Neuron (in vitro differentiated cells): ENCODE data around the gene BAIAP3.
A peak's percentile ranks its signal among the peaks of the same experiment; 100 is the strongest.

Experiments
- H2AFZ ChIP-seq: one replicate; pipeline ENCODE4 v1.6.1; 2013; ENCODE audit warnings: low read depth, mild to moderate bottlenecking, inconsistent platforms, low read length, moderate library complexity
- H3K27me3 ChIP-seq: one replicate; pipeline ENCODE4 v1.6.1; 2013; ENCODE audit warnings: low read length; ENCODE audit not compliant: insufficient read depth
- H3K36me3 ChIP-seq: one replicate; pipeline ENCODE4 v1.6.1; 2013; ENCODE audit warnings: low read length; ENCODE audit not compliant: insufficient read depth
- H3K4me1 ChIP-seq: one replicate; pipeline ENCODE4 v1.6.1; 2013; ENCODE audit warnings: low read length; ENCODE audit not compliant: insufficient read depth
- H3K4me3 ChIP-seq: 2 replicates; pipeline ENCODE4 v1.5.1; 2013; ENCODE audit warnings: mild to moderate bottlenecking, low read length, moderate library complexity
- H3K9me3 ChIP-seq: one replicate; pipeline ENCODE4 v1.6.1; 2013; ENCODE audit warnings: low read length

BAIAP3 gene

DNA sequence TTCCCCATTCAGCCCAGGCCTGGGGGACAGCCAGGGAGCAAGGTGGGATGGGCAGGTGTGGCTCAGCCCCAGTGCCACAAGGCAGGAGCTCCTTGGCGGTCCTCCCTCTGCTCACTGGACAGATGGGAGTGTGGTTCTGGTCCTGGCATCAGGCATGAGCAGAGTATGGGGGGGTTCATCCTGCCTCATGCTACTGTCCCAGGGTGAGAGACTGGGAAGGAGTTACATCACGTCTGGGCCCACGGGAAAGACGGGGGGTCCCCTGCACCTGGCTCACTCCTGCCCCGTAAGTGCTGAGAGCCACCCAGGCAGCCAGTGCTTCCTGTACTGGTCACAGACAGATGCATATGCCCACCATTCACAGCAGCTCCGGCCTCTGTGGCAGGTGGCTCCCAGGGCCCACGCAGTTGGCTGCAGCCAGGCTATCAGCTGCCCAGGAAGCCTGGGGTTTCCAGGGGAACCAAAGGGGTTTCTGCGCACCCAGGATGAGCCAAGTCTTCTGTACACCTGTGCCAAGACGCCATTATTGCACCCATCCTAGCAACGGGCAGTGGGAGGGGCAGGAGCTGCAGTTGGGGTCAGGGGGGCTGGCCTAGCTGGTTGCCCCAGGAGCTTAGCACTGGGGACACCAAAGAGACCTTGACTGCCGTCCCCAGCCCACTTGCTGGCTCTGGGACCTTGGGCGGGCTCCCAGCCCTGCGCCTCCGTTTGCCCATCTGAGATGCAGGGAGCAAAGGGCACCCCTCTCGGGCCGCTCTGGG is 1.9 kb downstream of the BAIAP3 start:
- Histone ChIP-seq H2AFZ (no peak overlapping the region), H3K9me3 (no peaks in the 10 kb centered on the region), H3K27me3 (peaks cover 22% of the 10 kb centered on the region), H3K36me3 (no peaks in the 10 kb centered on the region), H3K4me3 (peak overlapping the region; percentile 20), H3K4me1 (peaks cover 54% of the 10 kb centered on the region)

DNA sequence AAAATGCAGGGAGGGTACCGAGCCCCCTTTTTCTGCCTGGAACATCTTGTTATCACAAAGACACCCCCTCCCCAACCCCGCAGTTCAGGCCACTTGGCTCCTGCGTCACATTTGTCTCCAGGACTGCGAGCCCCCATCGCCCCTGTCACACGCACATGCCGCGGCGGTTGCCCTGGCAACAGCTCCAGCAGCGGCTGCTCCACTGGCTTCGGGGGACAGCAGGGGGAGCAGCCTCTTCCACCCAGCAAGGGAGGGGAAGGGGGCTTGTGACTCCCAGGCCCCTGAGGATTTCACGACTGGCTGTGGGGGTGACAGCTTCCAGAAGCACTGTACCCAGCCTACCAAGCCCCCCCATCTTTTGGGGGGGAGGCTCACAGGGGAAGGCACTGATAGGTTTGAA is 2.6 kb downstream of the BAIAP3 start:
- no peak overlapping the region for H2AFZ ChIP-seq
- peaks cover under 1% of the 10 kb centered on the region for H3K36me3 ChIP-seq
- H3K27me3 ChIP-seq = peaks cover 22% of the 10 kb centered on the region
- H3K4me1 ChIP-seq = peaks cover 54% of the 10 kb centered on the region
- H3K9me3 ChIP-seq = no peaks in the 10 kb centered on the region
- H3K4me3 ChIP-seq = peak overlapping the region; percentile 20

DNA sequence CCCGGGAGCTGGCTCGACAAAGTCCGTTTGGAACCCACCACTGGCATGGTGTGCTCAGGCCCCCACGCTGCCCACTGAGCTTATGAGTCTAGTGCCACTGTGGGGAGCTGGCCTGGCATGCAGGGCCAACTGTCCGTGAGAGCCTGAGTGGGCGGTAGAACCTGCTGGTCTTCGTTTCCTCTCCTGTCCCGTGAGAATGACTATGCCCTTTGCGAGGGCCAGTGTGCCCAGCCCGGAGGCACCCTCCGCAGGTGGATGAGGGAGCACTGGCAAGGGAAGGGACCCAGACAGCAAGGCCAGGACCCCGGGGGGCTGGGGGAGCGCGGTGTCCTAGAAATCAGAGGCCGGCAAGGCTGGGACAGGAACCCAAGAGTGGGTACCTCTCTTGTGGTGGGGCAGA is 3.2 kb downstream of the BAIAP3 start:
- Histone ChIP-seq H3K36me3 (peaks cover 6% of the 10 kb centered on the region), H3K27me3 (peaks cover 17% of the 10 kb centered on the region), H2AFZ (no peak overlapping the region), H3K4me1 (peaks cover 50% of the 10 kb centered on the region), H3K9me3 (no peaks in the 10 kb centered on the region), H3K4me3 (no peak overlapping the region)

DNA sequence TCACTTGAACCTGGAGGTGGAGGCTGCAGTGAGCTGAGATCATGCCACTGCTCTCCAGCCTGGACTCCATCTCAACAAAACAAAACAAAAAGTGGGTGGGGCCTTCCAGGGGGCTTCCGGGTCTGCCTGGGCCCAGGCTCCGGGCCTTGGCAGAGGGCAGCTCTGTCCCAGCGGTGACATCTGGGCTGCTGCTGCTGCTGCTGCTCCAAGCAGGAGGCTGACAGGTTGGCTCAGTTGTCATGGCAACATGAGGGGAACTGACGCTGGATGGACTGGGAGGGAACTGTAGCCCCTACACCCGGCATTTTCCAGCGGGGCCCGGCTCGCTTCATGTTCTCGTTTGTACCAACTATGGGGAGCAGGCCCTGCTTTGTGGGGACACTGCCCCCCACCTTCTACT is 4.0 kb downstream of the BAIAP3 start:
- no peaks in the 10 kb centered on the region for H3K9me3 ChIP-seq
- H3K4me3 ChIP-seq = no peak overlapping the region
- H3K36me3 ChIP-seq = peaks cover 11% of the 10 kb centered on the region
- peaks cover 8% of the 10 kb centered on the region for H3K27me3 ChIP-seq
- peaks cover 42% of the 10 kb centered on the region for H3K4me1 ChIP-seq
- H2AFZ ChIP-seq = no peak overlapping the region

DNA sequence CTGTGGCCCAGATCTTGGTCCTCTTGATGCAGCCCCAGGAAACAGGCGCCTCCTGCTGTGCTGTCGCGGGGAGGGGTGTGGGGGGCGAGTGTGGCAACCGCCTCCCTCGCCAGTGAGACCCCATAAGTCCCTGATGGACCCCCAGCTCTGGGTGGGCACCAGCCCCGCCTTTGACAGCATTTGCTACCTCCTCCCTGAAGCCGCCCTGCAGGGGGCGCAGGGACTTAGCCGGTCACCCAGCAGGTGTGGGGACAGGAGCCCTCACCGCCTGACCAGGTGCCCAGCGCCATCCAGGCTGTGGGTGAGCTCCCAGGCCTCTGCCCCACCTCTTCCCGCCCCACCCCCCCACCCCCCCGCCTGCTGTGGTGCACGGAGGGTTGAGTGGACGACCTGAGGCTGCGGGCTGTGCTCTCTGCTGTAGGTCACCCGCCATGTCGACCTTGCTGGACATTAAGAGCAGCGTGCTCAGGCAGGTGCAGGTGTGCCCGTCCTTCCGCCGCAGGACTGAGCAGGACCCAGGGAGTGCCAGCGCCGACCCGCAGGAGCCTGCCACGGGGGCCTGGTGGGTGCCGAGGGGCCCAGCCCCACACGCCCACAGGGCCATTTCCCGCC is 4.8 kb downstream of the BAIAP3 start:
- no peak overlapping the region for H2AFZ ChIP-seq
- H3K4me1 ChIP-seq = peaks cover 42% of the 10 kb centered on the region
- peaks cover under 1% of the 10 kb centered on the region for H3K27me3 ChIP-seq
- no peaks in the 10 kb centered on the region for H3K9me3 ChIP-seq
- peaks cover 11% of the 10 kb centered on the region for H3K36me3 ChIP-seq
- no peak overlapping the region for H3K4me3 ChIP-seq

DNA sequence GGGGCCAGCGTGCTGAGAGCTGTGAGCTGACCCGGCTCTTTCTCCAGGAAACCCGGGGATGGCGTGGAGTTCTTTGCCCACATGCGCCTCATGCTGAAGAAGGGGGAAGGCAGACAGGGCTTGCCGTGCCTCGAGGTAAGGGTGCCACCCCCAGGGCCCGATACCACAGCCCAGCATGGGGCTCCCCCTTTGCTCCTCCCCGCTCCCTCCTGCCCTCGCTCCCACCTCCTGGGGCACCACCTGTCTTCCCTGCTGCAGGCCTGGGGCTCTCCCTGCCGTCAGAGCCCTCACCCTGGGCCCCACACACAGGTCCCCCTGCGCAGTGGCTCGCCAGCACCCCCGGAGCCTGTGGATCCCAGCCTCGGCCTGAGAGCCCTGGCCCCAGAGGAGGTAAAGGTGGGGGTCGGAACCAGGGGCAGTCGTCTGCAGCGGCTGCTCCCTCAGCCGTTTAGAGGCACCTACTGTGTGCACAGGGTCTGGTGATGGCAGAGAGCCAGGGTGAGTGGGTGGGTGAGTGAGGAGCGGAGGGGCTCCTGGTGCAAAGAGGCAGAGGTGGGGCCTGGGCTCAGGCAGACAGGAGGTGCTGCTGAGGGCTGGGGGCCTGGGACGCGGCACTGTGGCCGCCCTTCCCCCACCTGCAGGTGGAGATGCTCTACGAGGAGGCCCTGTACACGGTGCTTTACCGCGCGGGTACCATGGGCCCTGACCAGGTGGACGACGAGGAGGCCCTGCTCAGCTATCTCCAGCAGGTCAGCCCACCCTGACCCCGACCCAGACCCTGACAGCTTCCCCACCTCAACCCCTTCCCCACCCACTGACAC is 5.6 kb downstream of the BAIAP3 start:
- H3K36me3 ChIP-seq = peaks cover 11% of the 10 kb centered on the region
- H3K4me1 ChIP-seq = peaks cover 38% of the 10 kb centered on the region
- H2AFZ ChIP-seq = no peak overlapping the region
- no peak overlapping the region for H3K4me3 ChIP-seq
- no peaks in the 10 kb centered on the region for H3K9me3 ChIP-seq
- H3K27me3 ChIP-seq = no peaks in the 10 kb centered on the region

DNA sequence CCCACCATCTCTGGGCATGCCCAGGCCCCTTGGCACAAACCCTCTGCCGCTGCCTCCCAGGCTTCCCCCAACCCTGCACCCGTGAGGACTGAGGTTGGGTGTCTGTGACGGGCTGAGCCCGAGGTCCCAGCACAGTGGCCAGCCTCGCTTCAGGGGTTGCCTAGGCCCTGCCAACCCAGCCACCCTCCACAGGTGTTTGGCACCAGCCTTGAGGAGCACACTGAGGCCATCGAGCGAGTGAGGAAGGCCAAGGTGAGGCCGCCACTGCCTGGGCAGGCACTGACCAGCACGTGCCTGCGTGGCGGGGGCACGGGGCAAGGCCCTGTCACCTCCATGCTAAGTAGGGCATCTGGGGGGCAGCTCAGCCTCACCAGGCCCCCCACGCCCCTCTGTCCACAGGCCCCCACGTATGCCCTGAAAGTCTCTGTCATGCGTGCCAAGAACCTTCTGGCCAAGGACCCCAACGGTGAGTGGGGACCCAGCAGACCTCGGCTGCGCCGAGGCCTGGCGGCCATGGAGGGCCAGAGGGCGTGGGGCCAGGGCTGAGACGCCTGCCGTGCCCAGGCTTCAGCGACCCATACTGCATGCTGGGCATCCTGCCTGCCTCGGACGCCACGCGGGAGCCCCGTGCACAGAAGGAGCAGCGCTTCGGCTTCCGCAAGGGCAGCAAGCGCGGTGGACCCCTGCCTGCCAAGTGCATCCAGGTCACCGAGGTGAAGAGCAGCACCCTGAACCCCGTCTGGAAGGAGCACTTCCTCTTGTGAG is 7.5 kb downstream of the BAIAP3 start:
- Histone ChIP-seq H3K4me3 (no peak overlapping the region), H3K4me1 (peaks cover 21% of the 10 kb centered on the region), H2AFZ (no peak overlapping the region), H3K27me3 (no peaks in the 10 kb centered on the region), H3K9me3 (no peaks in the 10 kb centered on the region), H3K36me3 (peaks cover 11% of the 10 kb centered on the region)

DNA sequence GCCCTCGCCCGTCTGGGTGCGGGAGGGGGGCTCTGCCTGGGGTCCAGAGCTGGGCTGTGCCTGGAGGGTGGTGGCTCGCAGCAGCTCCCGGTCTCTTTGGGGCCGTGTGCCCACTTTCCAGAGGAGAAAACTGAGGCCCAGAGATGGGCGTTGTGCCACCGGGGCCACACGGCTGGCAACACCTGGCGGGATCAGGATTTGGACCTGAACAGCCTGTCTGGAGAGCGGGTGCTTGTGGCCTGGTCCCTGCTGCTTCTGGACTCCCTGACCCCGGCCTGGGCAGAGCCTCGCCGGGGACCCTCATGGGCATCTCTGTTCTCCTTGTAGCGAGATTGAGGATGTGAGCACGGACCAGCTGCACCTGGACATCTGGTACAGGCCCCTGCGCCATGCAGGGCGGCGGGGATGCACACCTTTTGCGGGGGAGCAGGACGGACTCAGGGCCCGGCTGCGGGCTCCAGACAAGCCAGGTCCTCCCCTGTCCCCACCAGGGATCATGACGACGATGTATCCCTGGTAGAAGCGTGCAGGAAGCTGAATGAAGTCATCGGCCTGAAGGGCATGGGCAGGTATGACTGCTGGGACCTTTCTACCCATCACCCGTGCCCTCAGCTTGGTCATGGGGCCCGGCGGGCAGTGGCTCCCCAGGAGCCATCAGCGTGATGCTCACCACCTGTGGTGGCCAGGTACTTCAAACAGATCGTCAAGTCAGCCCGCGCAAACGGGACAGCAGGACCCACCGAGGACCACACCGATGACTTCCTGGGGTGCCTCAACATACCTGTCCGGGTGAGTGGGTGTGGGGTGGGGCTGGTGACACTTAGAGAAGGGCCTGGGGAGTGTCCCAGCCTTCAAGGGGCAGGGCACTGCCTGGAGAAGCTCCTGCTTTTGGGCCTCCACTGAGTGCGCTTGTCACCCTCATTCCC is 8.3 kb downstream of the BAIAP3 start:
- H3K27me3 ChIP-seq = no peaks in the 10 kb centered on the region
- H2AFZ ChIP-seq = no peak overlapping the region
- H3K9me3 ChIP-seq = no peaks in the 10 kb centered on the region
- no peak overlapping the region for H3K4me3 ChIP-seq
- H3K4me1 ChIP-seq = peaks cover 13% of the 10 kb centered on the region
- H3K36me3 ChIP-seq = peaks cover 11% of the 10 kb centered on the region

DNA sequence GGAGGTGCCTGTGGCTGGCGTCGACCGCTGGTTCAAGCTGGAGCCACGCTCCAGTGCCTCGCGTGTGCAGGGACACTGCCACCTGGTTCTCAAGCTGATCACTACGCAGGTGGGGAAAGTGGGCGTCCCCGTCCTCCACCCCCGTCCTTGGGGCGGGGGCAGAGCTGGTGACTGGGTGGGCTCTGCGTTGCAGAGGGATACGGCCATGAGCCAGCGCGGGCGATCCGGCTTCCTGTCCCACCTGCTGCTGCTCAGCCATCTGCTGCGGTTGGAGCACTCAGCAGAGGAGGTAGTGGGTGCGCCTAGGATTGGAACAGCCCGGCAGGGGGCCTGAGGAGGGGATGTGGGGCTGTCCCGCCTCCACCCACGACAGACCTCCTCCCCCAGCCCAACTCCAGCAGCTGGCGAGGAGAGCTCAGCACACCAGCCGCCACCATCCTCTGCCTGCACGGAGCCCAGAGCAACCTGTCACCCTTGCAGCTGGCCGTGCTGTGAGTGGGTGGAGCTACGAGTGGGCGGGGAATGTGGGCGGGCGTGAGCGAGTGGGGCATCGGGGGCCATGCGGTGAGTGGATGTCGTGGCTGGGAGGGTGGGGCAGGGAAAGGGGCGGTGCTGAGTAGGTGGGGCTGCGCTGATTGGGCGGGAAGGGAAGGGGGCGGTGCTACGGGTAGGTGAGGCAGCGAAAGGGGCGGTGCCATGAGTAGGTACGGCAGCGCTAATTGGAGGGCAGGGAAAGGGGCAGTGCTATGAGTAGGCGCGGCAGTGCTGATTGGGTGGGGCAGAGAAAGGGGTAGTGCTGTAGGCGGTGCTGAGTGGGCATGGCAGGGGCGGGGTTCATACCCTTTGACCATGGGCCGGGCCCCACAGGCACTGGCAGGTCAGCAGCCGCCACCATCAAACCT is 9.3 kb downstream of the BAIAP3 start:
- Histone ChIP-seq H2AFZ (no peak overlapping the region), H3K4me3 (no peak overlapping the region), H3K9me3 (no peaks in the 10 kb centered on the region), H3K36me3 (peaks cover 15% of the 10 kb centered on the region), H3K27me3 (no peaks in the 10 kb centered on the region), H3K4me1 (peaks cover 4% of the 10 kb centered on the region)

DNA sequence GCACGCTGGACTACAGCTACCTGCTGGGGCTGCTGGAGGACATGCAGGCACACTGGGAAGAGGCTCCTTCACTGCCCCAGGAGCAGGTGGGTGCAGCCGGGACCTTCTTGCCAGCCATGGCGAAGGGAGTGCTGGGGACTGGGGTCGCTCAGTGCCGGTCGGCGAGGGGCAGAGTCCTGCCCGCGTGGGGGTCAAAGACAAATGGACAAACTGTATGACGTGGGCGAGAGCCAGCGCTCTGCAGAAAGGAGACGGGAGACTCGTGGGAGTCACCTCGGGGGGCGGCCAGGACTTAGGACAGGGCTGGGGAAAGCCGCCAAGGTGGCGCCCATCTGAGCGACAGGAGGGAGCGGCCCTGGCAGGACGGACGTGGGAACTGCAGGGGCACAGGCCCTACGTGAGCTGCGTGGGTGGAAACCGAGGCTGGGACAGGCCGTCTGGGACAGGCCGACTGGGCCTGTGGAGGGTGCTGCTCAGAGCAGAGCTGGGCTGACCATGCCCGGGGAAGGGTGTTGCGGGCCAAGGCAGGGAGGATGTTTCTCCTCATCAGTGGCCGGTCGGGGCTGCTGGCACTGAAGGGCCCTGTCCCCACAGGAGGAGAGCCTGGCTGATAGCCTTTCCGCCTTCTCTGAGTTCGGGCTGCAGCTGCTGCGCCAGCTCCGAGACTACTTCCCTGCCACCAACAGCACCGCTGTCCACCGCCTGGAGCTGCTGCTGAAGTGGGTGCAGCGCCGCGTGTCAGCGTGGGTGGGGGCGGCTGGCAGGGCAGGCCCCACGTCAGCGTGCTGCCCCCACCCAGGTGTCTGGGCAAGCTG is 10.2 kb downstream of the BAIAP3 start:
- Histone ChIP-seq H2AFZ (no peak overlapping the region), H3K36me3 (peaks cover 20% of the 10 kb centered on the region), H3K9me3 (no peaks in the 10 kb centered on the region), H3K4me1 (no peaks in the 10 kb centered on the region), H3K27me3 (no peaks in the 10 kb centered on the region), H3K4me3 (no peak overlapping the region)

DNA sequence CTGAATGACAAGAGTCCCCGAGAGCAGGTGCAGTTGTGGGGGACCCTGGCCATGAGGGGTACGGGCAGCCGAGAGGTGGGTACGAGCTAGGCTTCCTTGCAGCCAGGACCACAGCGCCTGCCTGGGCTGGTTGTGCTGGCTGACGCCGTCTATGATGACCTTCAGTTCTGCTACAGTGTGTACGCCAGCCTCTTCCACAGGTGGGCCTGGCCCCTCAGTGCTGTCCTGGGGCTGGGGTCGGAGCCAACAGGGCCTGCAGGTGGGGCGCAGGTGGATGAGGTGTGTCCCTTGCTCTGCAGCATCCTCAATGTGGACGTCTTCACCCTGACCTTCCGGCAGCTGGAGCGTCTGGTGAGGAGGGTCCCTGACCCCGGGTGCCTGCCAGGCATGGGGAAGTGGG is 11.1 kb downstream of the BAIAP3 start:
- Histone ChIP-seq H2AFZ (no peak overlapping the region), H3K27me3 (no peaks in the 10 kb centered on the region), H3K4me1 (no peaks in the 10 kb centered on the region), H3K36me3 (peaks cover 28% of the 10 kb centered on the region), H3K4me3 (no peak overlapping the region), H3K9me3 (no peaks in the 10 kb centered on the region)
